Stimulated activated naive CD4-positive, alpha-beta T cell (primary cell): ENCODE data around the gene MYBL2.
"Not testable (repeated sequence)": the region's sequence is repeated elsewhere in the genome, so short reads cannot be mapped to it uniquely, and the experiment has no call there.

Source experiments
- DNase-seq, 6 experiments: peaks; one replicate each; lab custom pipeline; 2025; lab: John Stamatoyannopoulos, UW

The MYBL2 gene

DNA sequence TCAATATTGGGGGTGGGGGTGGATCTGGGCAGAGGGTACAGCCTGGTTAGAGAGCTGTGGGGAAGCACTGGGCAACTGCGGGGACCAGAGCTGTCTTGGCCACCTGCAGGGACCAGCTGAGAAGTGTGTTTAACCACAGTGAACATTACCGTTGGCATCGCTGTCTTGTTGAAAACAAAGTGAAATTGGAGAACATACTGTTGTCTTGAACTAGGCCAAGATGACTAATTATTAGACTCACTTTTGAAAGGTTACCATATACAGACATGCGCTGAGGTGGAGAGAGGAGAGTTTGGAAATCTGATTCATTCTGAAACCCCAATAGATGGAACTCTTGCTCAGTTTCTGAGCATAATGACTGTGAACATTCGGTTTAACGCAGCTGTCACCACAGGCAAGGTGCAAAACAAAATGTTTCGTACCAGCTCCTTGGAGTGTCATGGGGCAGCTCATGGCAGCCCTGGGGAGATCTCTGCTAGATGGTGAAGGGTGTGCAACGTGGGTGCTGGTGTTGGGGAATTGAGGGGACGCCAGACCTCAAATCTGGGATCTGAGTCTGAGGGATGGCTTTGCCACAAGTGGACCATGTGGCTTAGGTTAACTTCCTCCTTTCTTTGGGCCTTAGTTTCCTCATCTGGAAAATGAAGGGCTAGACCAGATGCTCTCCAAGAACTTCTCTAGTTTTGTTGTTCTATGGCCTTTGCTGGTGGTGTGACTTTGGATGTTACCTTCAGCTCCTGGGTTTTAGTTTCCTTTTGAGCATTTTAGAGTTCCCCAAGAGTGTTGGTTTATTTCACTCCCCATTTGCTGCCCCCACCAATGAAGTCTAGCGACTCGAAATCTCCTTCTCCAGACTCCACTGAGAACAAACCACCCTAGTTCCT, 84.5 kb downstream of the MYBL2 start:
- DNase-seq, result no peak

DNA sequence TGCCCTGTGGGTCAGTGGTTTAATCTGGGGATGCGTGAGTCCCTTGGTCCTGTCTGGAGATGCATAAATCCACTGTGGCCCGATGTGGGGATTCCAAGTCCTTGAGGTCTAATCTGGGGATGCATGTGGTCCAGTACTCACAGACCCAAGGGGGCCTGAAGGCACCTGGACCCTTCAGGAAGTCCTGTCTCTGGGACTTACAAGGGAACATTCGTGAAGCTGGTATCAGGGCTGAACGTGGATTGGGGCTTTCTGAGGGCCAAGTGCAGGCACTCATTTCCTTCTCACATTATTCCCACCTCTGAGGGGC, 85.1 kb downstream of the MYBL2 start:
- no peak for DNase-seq

DNA sequence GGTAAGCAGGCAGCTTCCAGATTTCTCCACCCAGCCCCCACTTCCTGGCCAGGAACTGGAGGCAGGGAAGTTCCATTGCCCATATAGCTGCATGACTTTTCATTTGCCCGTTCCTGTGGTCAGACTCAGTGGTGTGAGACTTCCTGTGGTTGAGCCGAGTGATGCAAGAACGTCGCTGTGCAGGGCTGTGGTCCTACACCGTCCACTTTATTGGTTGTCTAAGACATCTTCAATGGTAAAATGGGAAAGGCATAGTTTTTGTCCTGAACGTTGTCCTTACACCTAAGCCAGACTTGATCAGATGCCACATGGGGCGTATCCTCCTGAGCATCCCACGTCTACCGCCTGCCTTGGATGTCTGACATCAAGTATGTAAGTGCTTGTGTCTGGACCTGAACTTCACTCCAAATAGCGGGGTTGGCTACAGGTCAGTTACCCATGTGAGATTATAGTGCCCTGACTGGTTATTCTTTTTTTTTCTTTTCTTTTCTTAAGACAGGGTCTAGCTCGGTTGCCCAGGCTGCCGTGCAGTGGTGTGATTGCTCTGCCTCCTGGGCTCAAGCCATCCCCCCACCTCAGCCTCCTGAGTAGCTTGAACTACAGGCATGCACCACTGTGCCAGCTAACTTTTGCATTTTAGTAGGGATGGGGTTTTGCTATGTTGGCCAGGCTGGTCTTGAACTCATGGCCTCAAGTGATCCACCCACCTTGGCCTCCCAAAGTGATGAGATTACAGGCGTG, 85.8 kb downstream of the MYBL2 start:
- DNase-seq, result no peak

DNA sequence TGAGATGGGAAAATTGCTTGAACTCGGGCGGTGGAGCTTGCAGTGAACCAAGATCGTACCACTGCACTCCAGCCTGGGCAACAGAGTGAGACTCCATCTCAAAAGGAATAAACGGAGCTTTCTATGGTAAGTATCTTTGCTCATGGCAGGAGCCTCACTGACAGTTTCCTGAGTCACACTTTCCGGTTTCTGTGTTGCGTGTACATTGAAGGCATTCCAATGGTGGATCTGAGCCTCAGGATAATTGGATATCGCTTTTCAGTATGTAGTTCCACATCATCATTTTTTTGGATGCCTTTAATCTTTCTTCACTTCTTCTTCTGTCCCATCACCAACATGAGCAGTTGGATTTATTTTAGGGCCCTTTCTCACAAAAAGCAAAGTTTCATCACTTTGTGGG, 88.5 kb downstream of the MYBL2 start:
- DNase-seq, result no peak

DNA sequence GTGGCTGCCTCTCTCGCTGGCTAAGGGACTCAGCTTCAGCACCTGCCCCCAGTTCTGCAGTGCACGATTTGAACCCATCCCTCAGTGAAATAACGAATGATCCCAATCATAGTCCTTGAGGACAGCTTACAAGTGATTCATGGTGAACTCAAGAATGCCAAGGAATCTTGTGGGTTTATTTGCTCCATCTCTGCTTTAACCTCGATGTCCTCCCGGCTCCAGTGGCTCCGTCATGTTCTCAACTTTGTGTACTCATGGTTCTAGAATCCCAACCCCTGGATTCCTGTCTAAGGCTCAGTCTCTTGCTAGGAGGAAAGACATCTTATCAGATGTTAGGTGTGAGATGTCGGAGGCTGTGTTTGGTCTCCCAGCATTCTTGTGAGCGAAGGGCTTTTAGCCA, 88.9 kb downstream of the MYBL2 start:
- DNase-seq, result no peak

DNA sequence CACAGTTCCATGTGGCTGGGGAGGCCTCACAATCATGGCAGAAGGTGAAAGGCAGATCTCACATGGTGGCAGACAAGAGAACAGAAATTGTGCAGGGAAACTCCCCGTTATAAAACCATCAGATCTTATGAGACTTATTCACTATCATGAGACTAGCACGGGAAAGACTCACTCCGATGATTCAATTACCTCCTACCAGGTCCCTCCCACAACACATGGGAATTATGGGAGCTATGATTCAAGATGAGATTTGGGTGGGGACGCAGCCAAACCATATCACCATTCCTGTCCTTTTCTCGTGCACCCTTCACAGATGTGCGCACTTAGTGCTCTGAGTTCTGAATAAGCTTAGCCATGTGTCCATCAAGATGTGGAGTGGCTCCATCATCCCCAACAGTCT, 91.0 kb downstream of the MYBL2 start:
- not testable (repeated sequence) for DNase-seq

DNA sequence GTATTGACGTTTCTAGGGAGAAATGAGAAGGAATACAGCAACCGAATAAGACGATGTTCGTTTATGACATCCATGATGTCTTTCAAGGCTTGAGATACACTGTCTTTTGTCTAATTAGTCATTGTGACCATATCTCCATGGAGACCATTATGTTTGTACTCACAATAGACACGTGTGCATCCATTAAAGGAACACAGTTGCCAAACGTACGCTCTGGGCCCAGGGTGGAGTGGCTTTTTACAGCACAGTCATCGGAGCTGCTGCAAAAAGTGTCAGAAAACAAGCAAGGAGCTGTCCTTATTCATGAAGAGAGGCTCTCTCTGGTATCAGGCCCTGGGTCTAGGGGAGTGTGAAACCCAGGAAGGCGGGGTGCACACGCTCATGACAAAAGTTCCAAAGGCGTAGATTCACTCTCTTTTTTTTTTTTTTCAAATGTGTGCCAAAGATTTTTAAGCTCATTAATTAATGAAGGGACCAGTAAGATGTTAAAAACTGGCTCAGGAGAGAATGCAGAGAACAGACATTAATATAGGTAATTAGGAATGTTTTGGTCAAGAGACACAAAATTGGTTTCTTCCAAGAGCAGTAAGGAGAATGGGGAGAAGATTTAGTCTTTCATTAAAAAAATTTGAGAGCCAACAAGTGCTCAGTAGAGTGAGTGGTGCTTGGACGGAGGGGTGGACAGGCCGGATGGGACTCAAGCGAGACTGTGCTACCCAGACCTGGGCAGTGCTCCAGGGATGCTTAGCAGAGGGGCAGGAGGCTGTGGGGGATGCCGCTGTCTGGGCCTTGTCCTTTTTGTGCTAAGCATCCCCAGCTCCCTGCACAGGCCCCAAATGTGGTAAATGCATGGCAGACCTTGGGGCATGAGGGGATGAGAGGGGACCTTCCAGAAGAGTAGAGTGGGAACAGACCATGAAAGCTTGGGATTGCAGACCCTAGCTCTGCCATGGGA, 94.7 kb downstream of the MYBL2 start:
- DNase-seq, result no peak

DNA sequence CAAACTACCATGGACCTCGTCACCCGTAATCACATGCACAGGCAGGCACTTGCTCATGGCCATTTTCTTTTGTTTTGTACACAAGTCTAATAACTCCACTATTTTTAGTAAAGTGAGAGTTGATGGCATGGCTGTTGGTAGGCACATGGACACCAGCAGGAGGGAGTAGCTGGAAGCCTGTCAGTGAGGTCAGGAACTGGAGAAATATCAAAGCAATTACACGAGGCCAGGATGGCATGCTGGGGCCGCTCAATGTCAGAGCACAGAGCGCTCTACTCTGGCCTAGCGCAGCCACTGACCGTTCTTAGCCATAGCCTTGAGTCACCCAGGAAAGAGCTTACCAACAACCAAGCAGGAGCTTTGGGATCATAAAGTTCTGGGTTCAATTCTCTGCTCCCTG, 96.0 kb downstream of the MYBL2 start:
- DNase-seq, result no peak

DNA sequence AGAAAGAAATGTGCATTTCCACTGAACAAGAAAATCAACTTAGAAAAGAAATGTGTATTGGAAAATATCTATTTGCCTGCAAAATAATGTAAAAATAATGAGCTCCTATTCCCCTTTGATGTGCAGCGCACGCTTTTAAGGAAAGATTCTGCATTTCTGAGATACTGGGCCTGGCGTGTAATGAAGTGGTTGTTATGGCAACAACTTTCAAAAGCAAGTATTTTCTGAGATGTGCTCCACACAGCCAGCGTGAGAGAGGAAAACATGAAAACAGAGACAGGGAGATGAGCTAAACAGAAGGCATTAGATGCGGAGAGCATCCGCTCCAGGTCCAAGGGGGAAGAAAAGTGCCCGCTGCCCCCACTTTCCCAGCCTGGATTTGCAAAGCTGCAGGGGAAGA, 99.0 kb downstream of the MYBL2 start:
- DNase-seq, result no peak
